ENCODE results near the gene CNTNAP4.

- TF ChIP-seq CTCF (IDR thresholded peaks at IDR 0.05) (no peak), POLR2AphosphoS5 (IDR thresholded peaks at IDR 0.05) (no peak), POLR2A (IDR thresholded peaks at IDR 0.05) (no peak)
Measured at GRCh38 chr16:76565542-76565941, 288.3 kb downstream of the CNTNAP4 start.
